Panc1 (cell line): ENCODE measurements around the gene DDX41. TPM values are rescaled to one million over a fixed set of nuclear protein-coding genes. Genes with fewer than 3 reads are reported as not detected.

Experiments used
- ATAC-seq: fragments of 200-7000 bp; cut with Tn5 transposase; 2 replicates; pipeline ENCODE4 v1.9.1; 2020; ENCODE audit warnings: mild to moderate bottlenecking, moderate library complexity
- BruUV-seq: library from RNA; stranded (reverse); fragments of 400-500 nt; replicated peaks from 2 replicates; lab custom pipeline; 2021; lab: Mats Ljungman, UMichigan
- CTCF ChIA-PET: fragments of 300-600 bp; sonication (Branson Sonifier 250); formaldehyde crosslinking; loops from one replicate; lab custom pipeline; 2022; ENCODE audit warnings: antibody characterized with exemption; lab: Charles Lee
- POLR2A ChIA-PET: fragments of 300-600 bp; sonication (Branson Sonifier 250); formaldehyde crosslinking; loops from one replicate; lab custom pipeline; 2022; ENCODE audit warnings: antibody characterized with exemption; lab: Charles Lee
- DNase-seq: peaks from one replicate; pipeline ENCODE4 v3.0.0-alpha.2; 2010; ENCODE audit warnings: low read depth, low spot score
- H3K27ac ChIP-seq: 2 replicates; pipeline ENCODE4 v1.5.1; 2011; ENCODE audit warnings: mild to moderate bottlenecking, low read length, inconsistent platforms
- H3K27me3 ChIP-seq: fragments of 200-500 bp; sonication (Bioruptor generic); 2 replicates; pipeline ENCODE4 v1.6.0; 2014; ENCODE audit warnings: low read length, inconsistent platforms; ENCODE audit not compliant: control insufficient read depth, insufficient read depth
- H3K36me3 ChIP-seq: fragments of 200-500 bp; sonication (Bioruptor generic); 2 replicates; pipeline ENCODE4 v1.5.1; 2014; ENCODE audit warnings: inconsistent platforms, mild to moderate bottlenecking, low read length, moderate library complexity; ENCODE audit not compliant: control insufficient read depth, insufficient read depth
- H3K4me1 ChIP-seq: 2 replicates; pipeline ENCODE4 v1.5.1; 2011; ENCODE audit warnings: inconsistent platforms, mild to moderate bottlenecking, low read length, moderate library complexity; ENCODE audit not compliant: control insufficient read depth, insufficient read depth
- H3K4me3 ChIP-seq, 2 experiments: 2 replicates each; pipeline ENCODE4 v1.5.1; 2011 to 2012; ENCODE audit warnings: low read depth in 2 of 2, low read length in 2 of 2, mild to moderate bottlenecking in 2 of 2, inconsistent platforms in 1 of 2, moderate library complexity in 1 of 2
- H3K9me3 ChIP-seq: fragments of 200-500 bp; sonication (Bioruptor generic); 2 replicates; pipeline ENCODE4 v1.5.1; 2014; ENCODE audit warnings: low read depth, mild to moderate bottlenecking, inconsistent platforms, low read length, moderate library complexity; ENCODE audit not compliant: control insufficient read depth, insufficient read depth
- POLR2AphosphoS5 ChIP-seq: IDR thresholded peaks from 2 replicates; pipeline ENCODE4 v1.6.1; 2012; ENCODE audit warnings: mild to moderate bottlenecking, low read depth, low read length, moderate library complexity
- SIN3A ChIP-seq: IDR thresholded peaks from 2 replicates; pipeline ENCODE4 v1.6.1; 2012; ENCODE audit warnings: low read depth, mild to moderate bottlenecking, low read length, moderate library complexity, borderline replicate concordance; ENCODE audit not compliant: insufficient read depth
- TCF7L2 ChIP-seq: IDR thresholded peaks from 2 replicates; pipeline ENCODE4 v1.6.1; 2011; ENCODE audit warnings: mild to moderate bottlenecking, low read depth, low read length, inconsistent platforms
- in situ Hi-C: cut with HindIII; loops from 2 replicates; pipeline ENCODE4 v1.10.0; 2016; ENCODE audit warnings: low sequenced_read_pairs, low pct_unique_long_range_greater_than_20kb
- intact Hi-C: fragments of 100-400 bp; cut with micrococcal nuclease; formaldehyde crosslinking; loops from one replicate; pipeline ENCODE4 v1.10.0; 2022; ENCODE audit not compliant: unreplicated experiment
- total RNA-seq: library from RNA; stranded (reverse); gene quantifications from one replicate; pipeline ENCODE4 v1.2.1, GENCODE V29; 2021; ENCODE audit not compliant: unreplicated experiment
- TF ChIP-seq, protein P1 (sequence below): fragments of 450-650 bp; IDR thresholded peaks from 2 replicates; pipeline ENCODE4 v1.5.1; 2017; ENCODE audit warnings: mild to moderate bottlenecking
- TF ChIP-seq, protein P2 (sequence below), 2 experiments: IDR thresholded peaks; 2 replicates each; pipeline ENCODE4 v1.6.1; 2011 to 2012; ENCODE audit warnings: low read depth in 2 of 2, control low read depth in 1 of 2, low read length in 1 of 2, mild to moderate bottlenecking in 1 of 2, moderate library complexity in 1 of 2; ENCODE audit not compliant: insufficient read depth in 1 of 2

DDX41 gene
- total RNA-seq, 1 experiment from 2014 or later, result 111 TPM

DNA sequence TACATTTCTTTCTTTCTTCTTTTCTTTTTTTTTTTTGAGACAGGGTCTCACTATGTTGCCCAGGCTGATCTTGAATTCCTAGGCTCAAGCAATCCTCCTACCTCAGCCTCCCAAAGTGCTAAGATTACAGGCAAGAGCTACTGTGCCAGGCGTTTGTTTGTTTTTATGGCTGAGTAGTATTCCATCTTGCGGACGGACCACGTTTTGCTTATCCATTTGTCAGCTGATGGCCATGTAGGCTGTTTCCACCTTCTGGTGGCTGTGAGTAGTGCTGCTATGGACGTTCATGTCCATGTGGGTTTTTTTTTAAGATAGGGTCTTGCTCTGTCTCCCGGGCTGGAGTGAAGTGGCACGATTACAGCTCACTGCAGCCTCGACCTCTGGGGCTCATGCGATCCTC, 9.6 kb downstream of the DDX41 start:
- Histone ChIP-seq H3K4me1 (peaks cover 3% of the 10 kb centered on the region; the same call in 1 of the 2 replicates), H3K4me3 (no peak overlapping the region), H3K27me3 (no peaks in the 10 kb centered on the region), H3K9me3 (no peaks in the 10 kb centered on the region), H3K36me3 (peaks cover 3% of the 10 kb centered on the region), H3K27ac (no peak overlapping the region)
- in situ Hi-C loops, result no loop called here
- TF ChIP-seq SIN3A, result no peak
- no peak for TF ChIP-seq POLR2AphosphoS5
- TF ChIP-seq, protein P1, sequence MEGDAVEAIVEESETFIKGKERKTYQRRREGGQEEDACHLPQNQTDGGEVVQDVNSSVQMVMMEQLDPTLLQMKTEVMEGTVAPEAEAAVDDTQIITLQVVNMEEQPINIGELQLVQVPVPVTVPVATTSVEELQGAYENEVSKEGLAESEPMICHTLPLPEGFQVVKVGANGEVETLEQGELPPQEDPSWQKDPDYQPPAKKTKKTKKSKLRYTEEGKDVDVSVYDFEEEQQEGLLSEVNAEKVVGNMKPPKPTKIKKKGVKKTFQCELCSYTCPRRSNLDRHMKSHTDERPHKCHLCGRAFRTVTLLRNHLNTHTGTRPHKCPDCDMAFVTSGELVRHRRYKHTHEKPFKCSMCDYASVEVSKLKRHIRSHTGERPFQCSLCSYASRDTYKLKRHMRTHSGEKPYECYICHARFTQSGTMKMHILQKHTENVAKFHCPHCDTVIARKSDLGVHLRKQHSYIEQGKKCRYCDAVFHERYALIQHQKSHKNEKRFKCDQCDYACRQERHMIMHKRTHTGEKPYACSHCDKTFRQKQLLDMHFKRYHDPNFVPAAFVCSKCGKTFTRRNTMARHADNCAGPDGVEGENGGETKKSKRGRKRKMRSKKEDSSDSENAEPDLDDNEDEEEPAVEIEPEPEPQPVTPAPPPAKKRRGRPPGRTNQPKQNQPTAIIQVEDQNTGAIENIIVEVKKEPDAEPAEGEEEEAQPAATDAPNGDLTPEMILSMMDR, result no peak; the same call in 1 of the 2 replicates
- TF ChIP-seq, protein P2, sequence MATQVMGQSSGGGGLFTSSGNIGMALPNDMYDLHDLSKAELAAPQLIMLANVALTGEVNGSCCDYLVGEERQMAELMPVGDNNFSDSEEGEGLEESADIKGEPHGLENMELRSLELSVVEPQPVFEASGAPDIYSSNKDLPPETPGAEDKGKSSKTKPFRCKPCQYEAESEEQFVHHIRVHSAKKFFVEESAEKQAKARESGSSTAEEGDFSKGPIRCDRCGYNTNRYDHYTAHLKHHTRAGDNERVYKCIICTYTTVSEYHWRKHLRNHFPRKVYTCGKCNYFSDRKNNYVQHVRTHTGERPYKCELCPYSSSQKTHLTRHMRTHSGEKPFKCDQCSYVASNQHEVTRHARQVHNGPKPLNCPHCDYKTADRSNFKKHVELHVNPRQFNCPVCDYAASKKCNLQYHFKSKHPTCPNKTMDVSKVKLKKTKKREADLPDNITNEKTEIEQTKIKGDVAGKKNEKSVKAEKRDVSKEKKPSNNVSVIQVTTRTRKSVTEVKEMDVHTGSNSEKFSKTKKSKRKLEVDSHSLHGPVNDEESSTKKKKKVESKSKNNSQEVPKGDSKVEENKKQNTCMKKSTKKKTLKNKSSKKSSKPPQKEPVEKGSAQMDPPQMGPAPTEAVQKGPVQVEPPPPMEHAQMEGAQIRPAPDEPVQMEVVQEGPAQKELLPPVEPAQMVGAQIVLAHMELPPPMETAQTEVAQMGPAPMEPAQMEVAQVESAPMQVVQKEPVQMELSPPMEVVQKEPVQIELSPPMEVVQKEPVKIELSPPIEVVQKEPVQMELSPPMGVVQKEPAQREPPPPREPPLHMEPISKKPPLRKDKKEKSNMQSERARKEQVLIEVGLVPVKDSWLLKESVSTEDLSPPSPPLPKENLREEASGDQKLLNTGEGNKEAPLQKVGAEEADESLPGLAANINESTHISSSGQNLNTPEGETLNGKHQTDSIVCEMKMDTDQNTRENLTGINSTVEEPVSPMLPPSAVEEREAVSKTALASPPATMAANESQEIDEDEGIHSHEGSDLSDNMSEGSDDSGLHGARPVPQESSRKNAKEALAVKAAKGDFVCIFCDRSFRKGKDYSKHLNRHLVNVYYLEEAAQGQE (IDR thresholded peaks at IDR 0.05; ENCODE audit: insufficient read depth in 1 of 2, low read depth in 2 of 2, low read length in 1 of 2), result no peak
- no peak for TF ChIP-seq TCF7L2
- ChIA-PET CTCF (interaction anchor here (0.6 to 1.4 kb wide), 4 partner anchors 12 to 116 kb away, joined by 3 to 6 read pairs (median 4); no protein-coding TSS in a partner anchor), POLR2A (no interaction called here)
- ATAC-seq (no peak), DNase-seq (no peak)
- intact Hi-C loops, result no loop called here
- BruUV-seq, result no TSS peak

DNA sequence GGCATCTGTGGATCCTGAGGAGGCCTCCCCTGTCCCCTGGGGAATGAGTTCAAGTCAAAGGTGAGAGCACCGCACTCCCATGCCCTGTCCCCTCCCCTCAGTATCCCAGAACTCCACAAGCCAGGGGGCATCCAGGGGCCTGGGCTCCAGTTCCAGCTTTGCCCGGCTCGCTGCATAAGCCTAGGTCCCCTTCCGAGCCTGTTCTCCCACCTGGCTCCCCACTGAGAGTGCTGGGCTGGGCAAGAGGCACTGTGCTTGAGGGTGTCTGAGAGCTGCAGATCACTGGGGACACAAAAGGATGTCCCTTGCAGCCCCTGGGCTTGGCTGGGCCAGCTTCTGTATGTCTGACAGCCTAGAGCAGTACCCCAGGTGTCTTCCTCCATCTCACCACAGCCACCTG, 11.7 kb downstream of the DDX41 start:
- ChIA-PET POLR2A (no interaction called here), CTCF (no interaction called here)
- DNase-seq, result no peak
- Histone ChIP-seq H3K9me3 (no peaks in the 10 kb centered on the region), H3K4me1 (peaks cover 5% of the 10 kb centered on the region), H3K36me3 (no peaks in the 10 kb centered on the region), H3K4me3 (no peak overlapping the region), H3K27ac (no peak overlapping the region), H3K27me3 (no peaks in the 10 kb centered on the region)
- in situ Hi-C loops (no loop called here), intact Hi-C loops (no loop called here)
- no peak for ATAC-seq
- BruUV-seq, result no TSS peak
- no peak for TF ChIP-seq TCF7L2
- no peak for TF ChIP-seq SIN3A
- TF ChIP-seq, protein P2 (IDR thresholded peaks at IDR 0.05; ENCODE audit: insufficient read depth in 1 of 2, low read depth in 2 of 2, low read length in 1 of 2), result no peak
- TF ChIP-seq, protein P1, result no peak
- TF ChIP-seq POLR2AphosphoS5, result no peak
